GM12864 (cell line): ENCODE data around the gene ELAVL4.

Experiments
- DNase-seq: peaks from one replicate; pipeline ENCODE4 v3.0.0-alpha.2; 2011; ENCODE audit warnings: low read depth
- H3K4me3 ChIP-seq: 2 replicates; pipeline ENCODE4 v1.5.1; 2011; ENCODE audit warnings: mild to moderate bottlenecking, low read depth, low read length, control low read depth
- CTCF ChIP-seq: IDR thresholded peaks from 2 replicates; pipeline ENCODE4 v1.5.1; 2011; ENCODE audit warnings: low read depth, mild to moderate bottlenecking, moderate library complexity, low read length, control low read depth, inconsistent platforms; ENCODE audit errors: missing control alignments

The ELAVL4 gene

GRCh38 chr1:50175719-50176639 is 67.3 kb downstream of the ELAVL4 start:
- TF ChIP-seq CTCF, result no peak
- no peak for DNase-seq
- no peak overlapping the region for H3K4me3 ChIP-seq

GRCh38 chr1:50177994-50178393 is 69.3 kb downstream of the ELAVL4 start:
- no peak for TF ChIP-seq CTCF
- DNase-seq, result no peak

GRCh38 chr1:50179639-50180038 is 70.9 kb downstream of the ELAVL4 start:
- DNase-seq, result no peak
- no peak for TF ChIP-seq CTCF
- no peak overlapping the region for H3K4me3 ChIP-seq

More at GRCh38 chr1:50177994-50178393, 69.3 kb downstream of the ELAVL4 start:
- H3K4me3 ChIP-seq, result no peak overlapping the region

- no peak overlapping the region for H3K4me3 ChIP-seq
- no peak for DNase-seq
- no peak for TF ChIP-seq CTCF
Observed at GRCh38 chr1:50180367-50180766, 71.6 kb downstream of the ELAVL4 start.

- no peak overlapping the region for H3K4me3 ChIP-seq
- no peak for DNase-seq
- no peak for TF ChIP-seq CTCF
Observed at GRCh38 chr1:50181027-50181663, 72.4 kb downstream of the ELAVL4 start.

- H3K4me3 ChIP-seq, result no peak overlapping the region
- no peak for TF ChIP-seq CTCF
- DNase-seq, result no peak
Observed at GRCh38 chr1:50183378-50184133, 74.8 kb downstream of the ELAVL4 start.
